ENCODE results near the gene TFDP1. TPM values are rescaled to one million over a fixed set of nuclear protein-coding genes. Genes with fewer than 3 reads are reported as not detected.

TFDP1 gene
- total RNA-seq, 2 experiments from 2014 or later: 159 to 175 TPM

DNA sequence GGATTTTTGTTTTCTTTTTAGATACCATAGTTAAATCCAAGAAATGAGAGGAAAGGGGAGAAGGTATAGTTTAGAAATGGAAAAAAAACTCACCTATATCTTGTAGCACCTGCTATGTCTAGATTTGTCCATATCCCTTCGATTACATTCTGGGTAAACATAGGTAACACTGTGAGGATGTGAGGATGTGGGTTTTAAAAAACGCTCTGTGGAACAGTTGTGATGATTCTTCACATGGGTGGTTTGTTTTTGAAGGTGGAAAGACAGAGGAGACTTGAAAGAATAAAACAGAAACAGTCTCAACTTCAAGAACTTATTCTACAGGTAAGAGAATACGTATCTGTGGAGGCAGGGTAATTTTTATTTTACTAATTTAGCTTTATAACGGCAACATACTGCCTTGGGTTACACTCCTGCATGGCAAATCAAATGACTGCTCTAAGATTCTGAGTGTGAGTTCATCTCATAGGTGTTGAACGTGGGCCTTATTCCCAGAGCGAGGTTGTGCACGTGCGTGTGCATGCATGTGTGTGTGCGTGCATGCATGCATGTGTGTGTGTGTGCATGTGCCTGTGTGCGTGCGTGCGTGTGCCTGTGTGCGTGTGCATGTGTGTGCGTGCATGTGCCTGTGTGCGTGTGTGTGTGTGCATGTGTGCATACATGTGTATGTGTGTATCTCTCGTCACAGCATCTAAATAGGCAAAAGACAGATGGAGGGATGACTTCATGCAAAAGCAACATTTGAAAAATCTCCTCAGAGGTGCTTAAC is 49.9 kb downstream of the TFDP1 start:
- Mint-ChIP-seq H3K4me1 (peaks cover 25% of the 10 kb centered on the region), H3K9me3 (ENCODE audit: low read depth) (no peaks in the 10 kb centered on the region), H3K36me3 (ENCODE audit: low read depth) (peaks cover 78% of the 10 kb centered on the region), H3K27me3 (no peaks in the 10 kb centered on the region), H3K4me3 (no peak overlapping the region), H3K27ac (peak overlapping the region; percentile 69)
- DNase-seq: no peak
- intact Hi-C loops (cut with DNase I, micrococcal nuclease): loop anchor here in 1 of 2 experiments (5.0 kb wide), 1 partner anchor 47 kb away; no protein-coding TSS in a partner anchor
- ATAC-seq: no peak
- POLR2A ChIA-PET: no interaction called here
- CTCF ChIA-PET: no interaction called here

DNA sequence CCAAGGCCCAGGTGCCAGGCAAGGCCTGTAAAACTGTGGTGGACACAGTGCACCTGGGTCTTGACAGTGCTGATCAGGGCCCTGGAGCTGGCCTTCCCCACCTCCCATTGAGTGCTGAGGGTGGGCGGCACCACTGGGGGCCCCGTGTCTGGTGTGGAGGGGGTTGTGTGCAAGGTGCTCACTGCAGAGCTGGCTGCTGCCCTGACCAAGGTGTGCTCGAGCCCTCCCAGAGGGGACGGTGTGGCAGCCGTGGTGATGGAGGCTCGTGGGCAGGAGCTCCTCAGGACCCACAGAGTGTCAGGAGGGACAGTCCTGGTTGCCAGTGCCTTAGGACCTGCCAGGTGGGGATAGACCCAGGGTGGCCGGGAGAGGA is 50.5 kb downstream of the TFDP1 start:
- ChIA-PET POLR2A (no interaction called here), CTCF (no interaction called here)
- ATAC-seq (no peak), DNase-seq (no peak)
- no peak overlapping the region for H3K4me3 Mint-ChIP-seq
- no peaks in the 10 kb centered on the region for H3K9me3 Mint-ChIP-seq (ENCODE audit: low read depth)
- peaks cover 24% of the 10 kb centered on the region for H3K4me1 Mint-ChIP-seq
- peaks cover 77% of the 10 kb centered on the region for H3K36me3 Mint-ChIP-seq (ENCODE audit: low read depth)
- no peak overlapping the region for H3K27ac Mint-ChIP-seq
- H3K27me3 Mint-ChIP-seq: no peaks in the 10 kb centered on the region
- intact Hi-C loops (cut with DNase I, micrococcal nuclease): loop anchor here in 1 of 2 experiments (5.0 kb wide), 1 partner anchor 48 kb away; no protein-coding TSS in a partner anchor

DNA sequence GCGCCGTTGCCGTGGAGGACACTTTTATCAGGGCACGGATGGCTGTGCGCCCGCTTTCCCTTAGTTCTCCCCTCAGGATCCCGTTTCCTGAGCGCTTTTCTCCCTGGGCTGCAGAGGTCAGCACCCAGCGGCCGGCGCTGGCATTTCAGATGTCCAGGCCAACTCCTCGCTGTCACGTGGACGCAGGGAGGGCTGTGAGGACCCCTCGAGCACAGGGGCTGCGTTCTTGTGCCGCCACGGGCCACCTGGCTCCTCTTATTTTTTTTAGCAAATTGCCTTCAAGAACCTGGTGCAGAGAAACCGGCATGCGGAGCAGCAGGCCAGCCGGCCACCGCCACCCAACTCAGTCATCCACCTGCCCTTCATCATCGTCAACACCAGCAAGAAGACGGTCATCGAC is 51.2 kb downstream of the TFDP1 start:
- Mint-ChIP-seq H3K4me1 (peaks cover 24% of the 10 kb centered on the region), H3K36me3 (ENCODE audit: low read depth) (peaks cover 80% of the 10 kb centered on the region), H3K9me3 (ENCODE audit: low read depth) (no peaks in the 10 kb centered on the region), H3K27me3 (no peaks in the 10 kb centered on the region), H3K27ac (no peak overlapping the region), H3K4me3 (no peak overlapping the region)
- ATAC-seq: no peak
- CTCF ChIA-PET: no interaction called here
- POLR2A ChIA-PET: no interaction called here
- DNase-seq: no peak
- intact Hi-C loops (cut with DNase I, micrococcal nuclease): loop anchor here in 1 of 2 experiments (5.0 kb wide), 1 partner anchor 48 kb away; no protein-coding TSS in a partner anchor

DNA sequence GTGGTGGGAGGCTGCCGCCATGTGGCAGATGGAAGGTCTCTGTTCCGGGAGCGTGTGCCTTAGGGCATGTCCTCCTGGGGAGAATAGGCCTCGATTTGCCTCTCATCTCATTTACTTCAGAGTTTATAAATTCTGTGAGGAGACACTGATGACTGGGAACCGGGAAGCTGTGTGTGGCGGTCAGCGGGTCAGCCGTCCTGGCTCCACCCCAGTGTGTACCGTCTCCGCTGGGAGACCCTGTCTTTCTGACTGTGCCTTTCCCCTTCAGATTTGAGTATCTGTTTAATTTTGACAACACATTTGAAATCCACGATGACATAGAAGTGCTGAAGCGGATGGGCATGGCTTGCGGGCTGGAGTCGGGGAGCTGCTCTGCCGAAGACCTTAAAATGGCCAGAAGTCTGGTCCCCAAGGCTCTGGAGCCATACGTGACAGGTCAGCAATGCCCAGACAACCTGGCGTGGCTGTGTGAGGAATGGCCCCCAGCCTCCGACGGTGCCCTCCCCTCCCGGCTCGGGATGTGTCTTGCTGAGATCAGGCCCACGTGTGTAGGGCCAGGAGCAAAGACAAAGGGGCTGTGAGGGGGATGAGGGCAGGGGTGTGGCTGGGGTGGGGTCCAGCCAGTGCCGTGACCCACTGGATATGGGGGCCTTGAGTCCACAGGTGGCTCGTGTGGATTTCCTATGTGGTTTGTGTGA is 51.9 kb downstream of the TFDP1 start:
- Mint-ChIP-seq H3K27me3 (no peaks in the 10 kb centered on the region), H3K4me1 (peaks cover 24% of the 10 kb centered on the region), H3K27ac (no peak overlapping the region), H3K9me3 (ENCODE audit: low read depth) (no peaks in the 10 kb centered on the region), H3K36me3 (ENCODE audit: low read depth) (peaks cover 78% of the 10 kb centered on the region), H3K4me3 (no peak overlapping the region)
- DNase-seq (no peak), ATAC-seq (no peak)
- intact Hi-C loops (cut with DNase I, micrococcal nuclease): loop anchor here in 1 of 2 experiments (5.0 kb wide), 1 partner anchor 49 kb away; no protein-coding TSS in a partner anchor
- CTCF ChIA-PET: no interaction called here
- POLR2A ChIA-PET: no interaction called here

DNA sequence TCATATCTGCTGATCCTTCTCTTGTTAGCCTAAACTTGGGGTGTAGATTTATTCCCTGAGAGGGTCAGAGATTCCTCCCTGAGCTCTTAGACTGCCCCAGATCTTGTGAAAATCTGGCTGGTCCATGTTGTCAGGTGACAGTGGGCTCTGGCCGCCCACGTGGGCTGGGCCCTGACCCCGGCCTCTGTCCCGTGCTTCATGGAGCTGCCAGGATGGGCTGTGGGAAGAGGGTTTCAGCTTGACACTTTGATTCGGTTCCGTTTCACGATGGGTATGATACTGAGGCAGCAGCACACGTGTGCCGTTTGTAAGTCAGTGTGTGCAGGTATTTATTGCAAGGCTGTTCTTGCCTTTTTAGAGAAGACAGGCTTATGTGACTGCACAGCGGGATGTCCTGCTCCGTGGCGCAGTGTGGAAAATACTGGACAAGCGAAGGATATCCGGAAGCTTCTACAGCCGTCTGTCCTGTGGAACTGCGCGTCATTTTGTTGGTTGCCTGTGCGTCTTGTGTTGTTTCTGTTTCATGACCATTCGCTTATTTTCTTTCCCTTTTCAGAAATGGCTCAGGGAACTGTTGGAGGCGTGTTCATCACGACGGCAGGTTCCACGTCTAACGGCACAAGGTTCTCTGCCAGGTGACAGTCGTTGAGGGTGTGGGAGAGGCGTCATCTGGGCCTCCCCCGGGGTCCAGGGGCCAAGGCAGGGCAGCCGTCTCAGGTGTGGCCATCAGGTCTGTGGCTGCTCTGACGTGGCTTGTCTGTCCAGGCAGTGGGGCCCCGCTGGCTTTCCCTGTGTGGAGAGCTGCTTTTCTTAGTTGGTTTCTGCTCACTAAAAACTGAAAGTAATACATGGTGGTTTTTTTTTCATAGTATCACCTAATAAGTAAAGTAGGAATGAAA is 53.0 kb downstream of the TFDP1 start:
- ATAC-seq (no peak), DNase-seq (no peak)
- Mint-ChIP-seq H3K9me3 (ENCODE audit: low read depth) (no peaks in the 10 kb centered on the region), H3K27me3 (no peaks in the 10 kb centered on the region), H3K4me3 (no peak overlapping the region), H3K27ac (no peak overlapping the region), H3K4me1 (peaks cover 24% of the 10 kb centered on the region), H3K36me3 (ENCODE audit: low read depth) (peaks cover 82% of the 10 kb centered on the region)
- ChIA-PET POLR2A (interaction anchor here (0.6 kb wide), 1 partner anchor 703 kb away, joined by 3 read pairs; no protein-coding TSS in a partner anchor), CTCF (interaction anchor here (0.5 kb wide), 1 partner anchor 108 kb away, joined by 3 read pairs; no protein-coding TSS in a partner anchor)
- intact Hi-C loops (cut with DNase I, micrococcal nuclease): loop anchor here in 1 of 2 experiments (5.0 kb wide), 1 partner anchor 50 kb away; no protein-coding TSS in a partner anchor

DNA sequence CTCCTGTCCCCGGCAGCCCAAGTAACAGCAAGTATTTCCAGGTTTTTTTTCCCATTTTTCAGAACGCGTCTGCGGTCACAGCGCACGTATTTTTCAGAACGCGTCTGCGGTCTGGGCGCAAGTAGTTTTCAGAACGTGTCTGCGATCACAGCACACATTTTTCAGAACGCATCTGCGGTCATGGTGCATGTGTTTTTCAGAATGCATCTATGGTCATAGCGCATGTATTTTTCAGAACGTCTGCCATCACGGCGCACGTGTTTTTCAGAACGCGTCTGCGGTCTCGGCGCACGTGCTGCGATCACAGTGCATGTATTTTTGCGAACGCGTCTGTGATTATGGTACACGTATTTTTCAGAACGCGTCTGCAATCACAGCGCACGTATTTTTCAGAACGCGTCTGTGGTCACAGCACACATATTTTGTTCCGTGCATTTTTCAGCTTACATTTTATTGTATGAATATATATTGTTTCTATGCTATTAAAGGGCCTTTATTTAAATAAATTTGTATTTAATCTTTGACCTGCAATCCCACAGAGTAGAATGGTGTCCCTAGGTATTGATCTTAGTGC is 53.7 kb downstream of the TFDP1 start:
- ATAC-seq (no peak), DNase-seq (peak; percentile 1)
- CTCF ChIA-PET: interaction anchor here (0.5 kb wide), 1 partner anchor 109 kb away, joined by 3 read pairs; no protein-coding TSS in a partner anchor
- H3K27ac Mint-ChIP-seq: no peak overlapping the region
- peaks cover 17% of the 10 kb centered on the region for H3K4me1 Mint-ChIP-seq
- no peaks in the 10 kb centered on the region for H3K9me3 Mint-ChIP-seq (ENCODE audit: low read depth)
- H3K4me3 Mint-ChIP-seq: no peak overlapping the region
- intact Hi-C loops (cut with DNase I, micrococcal nuclease): loop anchor here in 1 of 2 experiments (5.0 kb wide), 1 partner anchor 51 kb away; no protein-coding TSS in a partner anchor
- POLR2A ChIA-PET: no interaction called here
- peaks cover 78% of the 10 kb centered on the region for H3K36me3 Mint-ChIP-seq (ENCODE audit: low read depth)
- H3K27me3 Mint-ChIP-seq: no peaks in the 10 kb centered on the region

DNA sequence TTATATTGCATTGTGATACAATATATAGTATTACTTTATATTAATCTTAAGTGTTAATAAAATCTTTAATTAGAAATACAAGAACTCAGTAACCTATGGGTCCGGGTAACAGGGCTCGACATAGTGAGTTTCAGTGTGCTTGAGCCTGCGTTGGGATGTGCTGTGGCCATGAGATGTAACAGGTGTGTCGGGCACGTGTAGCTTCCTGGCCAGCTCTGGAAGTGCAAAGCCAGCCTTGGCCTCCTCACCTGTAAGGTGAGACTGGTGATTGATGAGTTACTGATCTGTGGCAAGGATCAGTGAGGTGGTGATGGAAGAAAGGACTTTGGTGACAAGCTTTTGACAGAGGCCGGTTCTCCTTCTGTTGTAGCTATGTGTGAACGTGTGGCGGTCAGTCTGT is 54.3 kb downstream of the TFDP1 start:
- peaks cover 12% of the 10 kb centered on the region for H3K4me1 Mint-ChIP-seq
- intact Hi-C loops (cut with DNase I, micrococcal nuclease): loop anchor here in 1 of 2 experiments (5.0 kb wide), 1 partner anchor 52 kb away; no protein-coding TSS in a partner anchor

DNA sequence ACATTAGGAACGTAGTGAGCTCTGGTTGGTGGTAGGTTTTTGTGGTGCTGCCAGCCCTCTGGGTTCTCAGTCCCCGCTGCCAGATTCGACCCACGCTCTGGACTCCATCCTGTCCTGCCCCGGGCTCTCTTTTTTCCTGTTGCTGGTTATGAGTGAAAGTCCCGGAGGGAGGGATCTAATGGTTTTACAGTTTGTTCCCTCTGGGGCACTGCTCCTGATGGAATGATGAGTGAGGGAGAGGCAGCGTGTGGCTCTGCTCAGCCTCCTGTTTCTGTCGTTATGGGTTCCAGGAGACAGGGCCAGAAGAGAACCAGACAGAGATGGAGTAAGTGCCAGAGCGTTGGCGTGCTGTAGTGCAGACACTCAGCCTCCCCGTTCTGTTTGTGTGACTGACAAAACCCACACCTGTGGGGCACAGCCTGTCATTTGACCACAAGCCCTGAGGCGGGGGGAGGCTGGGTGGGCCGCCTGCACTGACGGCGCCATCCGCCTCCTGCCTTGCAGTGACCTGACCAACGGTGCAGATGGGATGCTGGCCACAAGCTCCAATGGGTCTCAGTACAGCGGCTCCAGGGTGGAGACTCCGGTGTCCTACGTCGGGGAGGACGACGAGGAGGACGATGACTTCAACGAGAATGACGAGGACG is 55.2 kb downstream of the TFDP1 start:
- intact Hi-C loops (cut with DNase I, micrococcal nuclease): loop anchor here in 1 of 2 experiments (5.0 kb wide), 1 partner anchor 52 kb away; no protein-coding TSS in a partner anchor
- peaks cover 63% of the 10 kb centered on the region for H3K36me3 Mint-ChIP-seq (ENCODE audit: low read depth)
- H3K4me1 Mint-ChIP-seq: peaks cover 3% of the 10 kb centered on the region
- no peaks in the 10 kb centered on the region for H3K9me3 Mint-ChIP-seq (ENCODE audit: low read depth)
- H3K27ac Mint-ChIP-seq: no peak overlapping the region
- ATAC-seq (no peak), DNase-seq (no peak)
- CTCF ChIA-PET: no interaction called here
- no peaks in the 10 kb centered on the region for H3K27me3 Mint-ChIP-seq
- POLR2A ChIA-PET: no interaction called here
- no peak overlapping the region for H3K4me3 Mint-ChIP-seq

More for the DNA sequence above, 54.3 kb downstream of the TFDP1 start:
- no peak overlapping the region for H3K4me3 Mint-ChIP-seq
- ChIA-PET CTCF (no interaction called here), POLR2A (no interaction called here)
- no peaks in the 10 kb centered on the region for H3K27me3 Mint-ChIP-seq
- peaks cover 73% of the 10 kb centered on the region for H3K36me3 Mint-ChIP-seq (ENCODE audit: low read depth)
- H3K27ac Mint-ChIP-seq: no peak overlapping the region
- no peaks in the 10 kb centered on the region for H3K9me3 Mint-ChIP-seq (ENCODE audit: low read depth)
- no peak for DNase-seq
- no peak for ATAC-seq

DNA sequence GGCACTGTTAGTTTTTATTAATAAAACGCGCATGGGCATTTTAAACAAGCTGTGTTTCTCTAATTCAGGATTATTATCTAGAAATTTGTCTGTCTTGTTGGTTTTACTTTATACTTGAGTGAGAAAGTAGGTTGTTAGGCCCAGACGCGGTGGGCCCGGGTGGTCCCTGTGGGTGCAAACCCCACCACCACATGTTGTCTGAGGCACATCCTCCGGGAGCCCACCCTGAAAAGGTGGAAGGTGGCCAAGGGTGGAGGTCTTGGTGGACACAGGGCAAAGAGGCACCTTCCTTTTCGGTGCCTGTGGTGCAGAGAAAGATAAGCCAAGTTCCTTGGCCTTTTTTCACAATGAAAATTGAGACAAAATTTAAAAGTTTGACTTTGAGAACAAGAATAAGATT is 56.9 kb downstream of the TFDP1 start:
- DNase-seq (no peak), ATAC-seq (no peak)
- CTCF ChIA-PET: no interaction called here
- no peaks in the 10 kb centered on the region for H3K27me3 Mint-ChIP-seq
- peaks cover 51% of the 10 kb centered on the region for H3K36me3 Mint-ChIP-seq (ENCODE audit: low read depth)
- no peak overlapping the region for H3K27ac Mint-ChIP-seq
- POLR2A ChIA-PET: no interaction called here
- intact Hi-C loops (cut with DNase I, micrococcal nuclease): no loop called here
- H3K4me3 Mint-ChIP-seq: no peak overlapping the region
- no peaks in the 10 kb centered on the region for H3K9me3 Mint-ChIP-seq (ENCODE audit: low read depth)
- H3K4me1 Mint-ChIP-seq: peaks cover 10% of the 10 kb centered on the region

DNA sequence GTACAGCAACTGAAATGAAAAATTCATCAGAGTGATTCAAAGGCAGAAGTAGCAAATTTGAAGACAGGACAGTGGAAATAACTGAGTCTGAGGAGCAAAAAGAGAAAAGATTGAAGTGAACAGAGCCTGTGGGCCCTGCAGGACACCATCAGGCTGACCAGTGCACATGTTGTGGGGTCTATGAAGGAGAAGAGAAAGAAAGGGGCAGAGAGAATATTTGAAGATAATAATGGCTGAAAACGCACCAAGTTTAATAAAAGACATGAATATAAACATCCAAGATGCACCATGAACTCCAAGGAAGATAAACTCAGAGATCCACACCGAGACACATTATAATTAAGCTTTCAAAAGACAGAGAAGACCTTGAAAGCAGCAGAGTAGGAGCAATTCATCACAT is 58.0 kb downstream of the TFDP1 start:
- H3K27ac Mint-ChIP-seq: no peak overlapping the region
- ATAC-seq (no peak), DNase-seq (no peak)
- no peaks in the 10 kb centered on the region for H3K9me3 Mint-ChIP-seq (ENCODE audit: low read depth)
- H3K27me3 Mint-ChIP-seq: no peaks in the 10 kb centered on the region
- intact Hi-C loops (cut with DNase I, micrococcal nuclease): no loop called here
- no peak overlapping the region for H3K4me3 Mint-ChIP-seq
- H3K4me1 Mint-ChIP-seq: peaks cover 19% of the 10 kb centered on the region
- ChIA-PET POLR2A (no interaction called here), CTCF (interaction anchor here (1.1 kb wide), 1 partner anchor 86 kb away, joined by 4 read pairs; no protein-coding TSS in a partner anchor)
- H3K36me3 Mint-ChIP-seq (ENCODE audit: low read depth): peaks cover 39% of the 10 kb centered on the region
